GM20000 (cell line): ENCODE measurements around the gene TGM5.
"Not testable (repeated sequence)": the region's sequence is repeated elsewhere in the genome, so short reads cannot be mapped to it uniquely, and the experiment has no call there.

ENCODE experiments used
- DNase-seq: peaks from one replicate; pipeline ENCODE4 v3.0.0; 2012; ENCODE audit warnings: low spot score
- TF ChIP-seq, protein P1 (sequence below): IDR thresholded peaks from 2 replicates; pipeline ENCODE4 v1.5.1; 2012; ENCODE audit warnings: mild to moderate bottlenecking, control low read depth; ENCODE audit errors: extremely low read depth, missing control alignments

Gene TGM5

DNA sequence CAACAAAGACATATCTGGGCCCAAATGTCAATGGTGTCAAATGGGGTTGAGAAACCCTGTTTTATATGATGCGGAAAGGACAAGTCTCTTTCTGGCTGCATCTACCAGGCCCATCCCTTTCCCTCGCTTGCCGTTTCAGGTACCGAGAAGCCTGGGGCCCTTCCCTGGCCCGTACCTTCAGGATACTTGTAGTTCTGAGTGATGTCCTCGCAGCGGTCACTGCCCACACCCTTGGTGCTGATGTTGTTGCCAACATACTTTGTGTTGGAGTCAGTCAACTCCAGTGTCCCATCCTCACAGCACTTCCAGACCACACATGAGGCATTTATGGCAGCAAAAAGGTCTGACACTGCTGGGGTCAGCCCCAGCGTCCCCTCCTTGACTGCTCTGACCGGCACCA is 59.7 kb downstream of the TGM5 start:
- DNase-seq: no peak
- TF ChIP-seq, protein P1, sequence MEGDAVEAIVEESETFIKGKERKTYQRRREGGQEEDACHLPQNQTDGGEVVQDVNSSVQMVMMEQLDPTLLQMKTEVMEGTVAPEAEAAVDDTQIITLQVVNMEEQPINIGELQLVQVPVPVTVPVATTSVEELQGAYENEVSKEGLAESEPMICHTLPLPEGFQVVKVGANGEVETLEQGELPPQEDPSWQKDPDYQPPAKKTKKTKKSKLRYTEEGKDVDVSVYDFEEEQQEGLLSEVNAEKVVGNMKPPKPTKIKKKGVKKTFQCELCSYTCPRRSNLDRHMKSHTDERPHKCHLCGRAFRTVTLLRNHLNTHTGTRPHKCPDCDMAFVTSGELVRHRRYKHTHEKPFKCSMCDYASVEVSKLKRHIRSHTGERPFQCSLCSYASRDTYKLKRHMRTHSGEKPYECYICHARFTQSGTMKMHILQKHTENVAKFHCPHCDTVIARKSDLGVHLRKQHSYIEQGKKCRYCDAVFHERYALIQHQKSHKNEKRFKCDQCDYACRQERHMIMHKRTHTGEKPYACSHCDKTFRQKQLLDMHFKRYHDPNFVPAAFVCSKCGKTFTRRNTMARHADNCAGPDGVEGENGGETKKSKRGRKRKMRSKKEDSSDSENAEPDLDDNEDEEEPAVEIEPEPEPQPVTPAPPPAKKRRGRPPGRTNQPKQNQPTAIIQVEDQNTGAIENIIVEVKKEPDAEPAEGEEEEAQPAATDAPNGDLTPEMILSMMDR: no peak

DNA sequence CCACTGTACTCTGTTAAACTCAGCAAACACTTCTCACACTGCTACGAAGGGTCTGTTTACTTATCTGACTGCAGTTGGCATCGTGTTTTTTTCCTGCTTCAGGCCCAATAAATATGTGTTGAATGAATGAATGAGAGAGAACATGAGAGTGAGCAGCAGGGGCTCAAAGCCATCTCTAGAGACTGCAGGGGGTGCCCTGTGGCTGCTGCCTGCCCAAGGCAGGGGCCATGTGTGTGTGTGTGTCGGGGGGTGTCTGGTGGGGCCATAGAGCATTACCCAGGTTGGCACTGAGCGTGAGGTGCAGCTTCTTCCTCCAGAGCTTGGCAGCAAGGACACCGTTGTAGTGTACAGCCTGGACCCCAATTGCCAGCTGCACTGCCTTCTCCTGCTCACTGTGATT is 60.7 kb downstream of the TGM5 start:
- TF ChIP-seq, protein P1: no peak
- no peak for DNase-seq

DNA sequence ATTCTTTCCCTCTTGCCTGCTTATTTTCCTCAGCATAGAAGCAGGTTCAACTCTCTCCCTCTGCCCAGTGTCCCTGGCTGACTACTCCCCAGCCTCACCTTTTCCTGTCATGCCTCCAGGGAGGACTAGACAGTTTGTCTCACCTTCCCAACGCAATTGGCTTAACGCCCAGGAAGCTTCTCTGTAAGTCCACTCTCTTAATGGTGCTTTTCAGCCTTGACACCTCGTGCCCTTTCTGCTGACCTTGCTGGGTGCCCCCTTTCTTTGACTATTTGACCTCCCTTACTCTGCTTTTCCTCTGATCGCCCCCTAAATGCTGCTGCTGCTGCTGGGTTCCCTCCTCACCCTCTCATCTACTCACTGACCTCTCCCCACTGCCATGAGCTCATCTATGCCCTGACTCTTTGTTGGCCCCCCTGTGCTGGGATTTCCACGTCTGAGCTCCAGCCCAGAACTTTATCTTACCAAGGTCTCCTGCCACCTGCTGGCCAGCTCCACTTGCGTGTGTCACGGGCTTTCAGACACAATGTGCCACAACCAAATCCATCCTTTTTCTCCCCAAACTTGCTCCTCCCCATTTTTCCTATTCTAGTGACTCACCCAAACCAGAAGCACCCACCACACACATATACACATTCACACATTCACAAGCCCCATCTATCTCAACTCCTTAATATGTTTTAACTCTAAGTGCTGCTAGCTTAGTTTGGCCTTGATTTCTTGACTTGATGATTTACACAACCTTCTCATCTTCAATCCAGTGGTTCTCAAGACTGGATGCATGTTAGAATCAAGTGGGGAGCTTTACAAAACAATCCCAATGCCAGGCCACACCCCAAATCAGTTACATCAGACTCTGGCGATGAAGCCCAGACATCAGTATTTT is 62.5 kb downstream of the TGM5 start:
- TF ChIP-seq, protein P1: peak; percentile 49
- peak; percentile 70 for DNase-seq

DNA sequence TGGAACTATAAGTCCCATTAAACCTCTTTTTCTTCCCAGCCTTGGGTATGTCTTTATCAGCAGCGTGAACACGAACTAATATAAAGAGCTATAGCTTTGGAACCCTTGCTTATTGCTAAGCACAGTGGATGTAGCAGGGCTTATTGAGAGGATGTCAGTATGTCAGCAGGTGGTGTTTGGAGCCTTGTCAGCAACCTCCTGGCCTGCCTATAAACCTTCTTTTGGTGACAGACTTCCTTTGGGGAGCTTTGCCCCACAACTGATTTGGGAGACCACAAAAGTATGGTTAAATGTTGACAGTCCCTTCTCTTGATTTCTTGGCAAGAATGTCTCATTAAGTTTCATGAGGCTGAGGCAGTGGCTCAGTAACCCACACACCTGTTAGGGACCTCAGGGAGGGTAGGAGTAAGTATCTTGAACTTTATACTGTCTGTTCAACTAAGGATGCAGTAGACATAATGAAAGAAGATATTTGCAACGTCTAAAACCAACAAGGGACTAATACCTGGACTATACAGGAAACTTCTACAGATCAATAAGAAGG is 66.7 kb downstream of the TGM5 start:
- TF ChIP-seq, protein P1: no peak
- DNase-seq: no peak

DNA sequence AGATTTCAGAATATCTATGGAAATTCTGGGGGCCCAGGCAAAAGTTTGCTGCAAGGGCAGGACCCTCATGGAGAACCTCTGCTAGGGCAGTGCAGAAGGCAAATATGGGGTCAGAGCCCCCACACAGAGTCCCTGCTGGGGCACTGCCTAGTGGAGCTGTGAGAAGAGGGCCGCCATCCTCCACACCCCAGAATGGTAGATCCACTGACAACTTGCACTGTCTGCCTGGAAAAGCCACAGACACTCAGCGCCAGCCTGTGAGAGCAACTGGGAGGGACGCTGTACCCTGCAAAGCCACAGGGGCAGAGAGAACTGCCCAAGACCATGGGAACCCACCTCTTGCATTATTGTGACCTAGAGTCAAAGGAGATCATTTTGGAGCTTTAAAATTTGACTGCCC is 67.7 kb downstream of the TGM5 start:
- TF ChIP-seq, protein P1: no peak
- DNase-seq: no peak

DNA sequence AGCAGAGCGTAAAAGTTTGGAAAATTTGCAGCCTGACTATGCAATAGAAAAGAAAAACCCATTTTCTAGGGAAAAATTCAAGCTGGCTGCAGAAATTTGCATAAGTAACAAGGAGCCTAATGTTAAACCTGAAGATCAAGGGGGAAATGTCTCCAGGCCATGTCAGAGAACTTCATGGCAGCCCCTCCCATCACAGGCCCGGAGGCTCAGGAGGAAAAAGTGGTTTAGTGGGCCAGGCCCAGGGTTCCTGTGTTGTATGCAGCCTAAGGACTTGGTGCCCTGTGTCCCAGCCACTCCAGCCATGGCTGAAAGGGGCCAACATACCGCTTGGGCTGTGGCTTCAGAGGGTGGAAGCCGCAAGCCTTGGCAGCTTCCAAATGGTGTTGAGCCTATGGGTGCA is 68.2 kb downstream of the TGM5 start:
- DNase-seq: not testable (repeated sequence)

DNA sequence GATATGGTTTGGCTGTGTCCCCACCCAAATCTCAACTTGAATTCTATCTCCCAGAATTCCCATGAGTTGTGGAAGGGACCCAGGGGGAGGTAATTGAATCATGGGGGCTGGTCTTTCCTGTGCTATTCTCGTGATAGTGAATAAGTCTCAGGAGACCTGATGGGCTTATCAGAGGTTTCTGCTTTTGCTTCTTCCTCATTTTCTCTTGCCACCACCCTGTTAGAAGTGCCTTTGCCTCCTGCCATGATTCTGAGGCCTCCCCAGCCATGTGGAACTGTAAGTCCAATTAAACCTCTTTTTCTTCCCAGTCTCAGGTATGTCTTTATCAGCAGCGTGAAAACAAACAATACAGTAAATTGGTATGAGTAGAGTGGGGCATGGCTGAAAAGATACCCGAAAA is 69.0 kb downstream of the TGM5 start:
- not testable (repeated sequence) for DNase-seq

DNA sequence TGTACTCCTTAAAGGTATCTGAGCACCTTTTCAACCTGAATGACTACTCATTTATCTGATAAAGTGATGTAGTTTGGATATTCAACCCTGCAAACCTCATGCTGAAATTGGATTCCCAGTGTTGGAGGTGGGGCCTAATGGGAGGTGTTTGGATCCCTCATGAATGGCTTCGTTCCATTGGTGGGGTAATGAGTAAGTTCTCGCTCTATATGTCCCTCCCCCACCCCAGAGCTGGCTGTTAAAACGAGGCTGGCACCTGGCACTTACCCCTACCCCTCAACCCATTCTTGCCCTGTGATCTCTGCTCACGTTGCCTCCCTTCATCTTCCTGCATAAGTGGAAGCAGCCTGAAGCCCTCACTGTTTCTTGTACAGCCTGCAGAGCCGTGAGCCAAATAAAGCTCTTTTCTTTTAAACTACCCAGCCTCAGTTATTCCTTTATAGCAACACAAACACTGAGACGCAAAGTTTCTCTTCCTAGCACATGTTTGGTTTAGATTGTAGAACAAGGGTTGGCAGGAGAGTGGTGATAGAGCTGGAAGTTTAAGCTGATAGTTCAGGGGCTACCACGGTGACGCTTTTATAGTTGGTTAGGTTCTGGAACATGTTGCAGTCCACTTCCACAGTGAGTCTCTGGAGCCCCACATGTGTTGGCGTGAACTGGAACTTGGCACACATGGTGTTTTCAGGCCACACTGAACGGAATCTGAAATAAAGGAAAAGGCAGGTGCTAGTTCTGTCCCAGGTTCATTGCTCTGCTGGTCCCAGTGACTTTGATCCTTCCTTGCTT is 69.8 kb downstream of the TGM5 start:
- DNase-seq: no peak
- TF ChIP-seq, protein P1: no peak
